Measurements from ENCODE around the gene SLC47A1.

DNA sequence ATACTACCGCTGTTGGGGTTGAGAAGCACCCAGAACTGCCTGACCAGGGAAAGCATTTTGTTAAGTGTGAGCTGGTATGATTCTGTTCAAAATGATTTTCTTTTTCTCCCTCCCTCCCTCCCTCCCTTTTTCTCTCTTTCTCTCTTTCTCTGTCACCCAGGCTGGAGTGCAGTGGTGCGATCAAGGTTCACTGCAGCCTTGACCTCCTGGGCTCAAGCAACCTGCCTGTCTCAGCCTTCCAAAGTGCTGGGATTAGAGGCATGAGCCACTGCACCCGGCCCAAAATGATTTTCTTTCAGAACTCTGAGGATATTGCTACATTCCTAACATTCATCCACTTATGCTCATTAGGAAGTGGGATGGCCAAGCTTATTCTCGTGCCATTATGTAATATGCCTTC, 41.3 kb downstream of the SLC47A1 start:
- TF ChIP-seq POLR2AphosphoS5 (IDR thresholded peaks at IDR 0.05; ENCODE audit: low read depth, low read length), result no peak
- no peak for TF ChIP-seq CTCF (IDR thresholded peaks at IDR 0.05)
- TF ChIP-seq REST (IDR thresholded peaks at IDR 0.05; ENCODE audit: insufficient read depth in 1 of 2, low read depth in 2 of 2, low read length in 1 of 2), result no peak
- TF ChIP-seq SIN3A (IDR thresholded peaks at IDR 0.05; ENCODE audit: borderline replicate concordance, insufficient read depth, low read depth, low read length), result no peak
